HG02759 (cell line): ENCODE results near the gene PAWR.
A peak's percentile ranks its signal among the peaks of the same experiment; 100 is the strongest.

ENCODE experiments used
- ATAC-seq: cut with Tn5 transposase; IDR thresholded peaks from one replicate; pipeline ENCODE4 v1.9.1; 2021; ENCODE audit warnings: mild to moderate bottlenecking, moderate library complexity; ENCODE audit not compliant: unreplicated experiment

The PAWR gene, protein sequence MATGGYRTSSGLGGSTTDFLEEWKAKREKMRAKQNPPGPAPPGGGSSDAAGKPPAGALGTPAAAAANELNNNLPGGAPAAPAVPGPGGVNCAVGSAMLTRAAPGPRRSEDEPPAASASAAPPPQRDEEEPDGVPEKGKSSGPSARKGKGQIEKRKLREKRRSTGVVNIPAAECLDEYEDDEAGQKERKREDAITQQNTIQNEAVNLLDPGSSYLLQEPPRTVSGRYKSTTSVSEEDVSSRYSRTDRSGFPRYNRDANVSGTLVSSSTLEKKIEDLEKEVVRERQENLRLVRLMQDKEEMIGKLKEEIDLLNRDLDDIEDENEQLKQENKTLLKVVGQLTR

DNA sequence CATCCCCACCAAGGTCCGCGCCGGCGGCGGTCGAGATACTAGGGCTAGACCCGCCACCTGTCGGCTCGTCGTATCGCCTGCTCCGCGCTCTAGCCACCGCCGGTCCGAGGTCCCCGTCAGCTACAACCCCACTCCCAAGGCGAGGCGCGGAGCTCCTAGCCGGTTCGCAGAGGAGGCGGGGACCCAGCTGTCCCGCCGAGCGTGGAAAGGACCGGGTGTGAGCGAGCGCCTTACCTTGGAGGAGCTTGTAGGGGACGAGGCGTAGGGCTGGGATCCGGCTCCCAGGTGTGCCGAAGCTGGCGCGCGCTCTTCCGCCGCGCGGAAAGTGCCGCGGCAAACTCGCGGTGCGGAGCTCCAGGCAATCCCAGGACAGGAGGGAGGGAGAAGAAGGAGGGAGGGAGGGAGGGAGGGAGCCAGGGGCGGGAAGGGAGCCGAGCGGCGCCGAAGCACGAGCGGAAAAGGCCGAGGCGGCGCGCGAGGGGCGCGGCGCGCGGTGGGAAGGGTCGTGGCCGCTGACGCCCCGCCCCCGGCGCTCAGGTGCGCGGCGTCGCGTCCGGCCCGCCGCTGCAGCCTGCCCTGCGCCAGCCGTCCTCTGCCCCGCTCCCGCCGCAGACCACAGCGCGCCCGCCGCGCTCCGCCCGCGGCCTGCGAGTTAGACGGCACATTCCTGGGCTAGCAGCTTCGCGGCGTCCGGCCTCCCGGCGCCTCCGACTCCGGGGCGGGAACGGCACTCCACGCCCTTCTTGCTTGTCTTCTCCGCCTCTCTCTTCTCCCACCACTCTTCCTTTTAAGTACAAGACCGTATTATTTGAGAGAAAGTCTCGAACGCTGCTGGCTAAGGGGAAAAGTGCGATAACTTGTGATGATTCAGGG lies at the start of gene PAWR:
TSS of gene PAWR (minus strand) at position 327 of the 873 bp plus-strand sequence. CDS start 720 bp downstream, outside the sequence.
- ATAC-seq: peak; percentile 62

DNA sequence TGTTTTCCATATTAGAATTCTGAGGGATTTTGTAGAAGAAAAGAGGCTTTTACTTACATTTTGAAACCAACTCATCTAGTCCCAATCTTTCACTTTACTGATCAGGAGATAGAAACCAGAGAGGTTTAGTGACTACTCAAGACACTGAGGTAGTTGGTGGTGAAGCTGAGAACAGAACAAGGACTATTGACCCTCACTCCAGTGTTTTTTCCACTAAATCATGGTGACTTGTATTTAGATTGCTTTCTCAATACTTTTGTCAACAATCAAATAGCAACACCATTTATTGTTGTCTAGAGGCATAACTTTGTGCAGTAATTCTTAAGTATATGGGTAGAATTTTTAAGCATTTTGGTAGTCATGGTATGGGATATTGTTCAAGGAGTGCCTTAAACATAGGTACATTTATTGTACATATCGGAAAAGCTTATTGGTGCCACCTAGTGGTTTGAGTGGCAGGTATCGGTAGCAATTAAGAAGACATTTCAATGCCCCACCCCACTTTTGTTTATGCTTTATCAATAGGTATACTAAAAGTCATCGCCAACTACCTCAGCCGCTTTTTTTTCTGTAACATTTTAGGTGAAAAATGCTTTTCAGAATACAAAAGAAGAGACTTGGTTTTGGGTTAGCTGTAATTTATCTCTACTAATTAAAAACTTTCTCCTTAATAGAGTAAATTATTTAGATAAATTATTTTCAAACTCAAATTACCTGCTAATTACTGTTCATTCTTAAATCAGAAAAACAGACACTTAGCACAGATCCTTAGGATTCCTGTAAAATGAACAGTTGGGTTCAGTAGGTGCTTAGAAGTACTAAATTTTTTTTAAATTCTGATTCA lies 47.3 kb upstream of the PAWR start:
- ATAC-seq: peak; percentile 82

DNA sequence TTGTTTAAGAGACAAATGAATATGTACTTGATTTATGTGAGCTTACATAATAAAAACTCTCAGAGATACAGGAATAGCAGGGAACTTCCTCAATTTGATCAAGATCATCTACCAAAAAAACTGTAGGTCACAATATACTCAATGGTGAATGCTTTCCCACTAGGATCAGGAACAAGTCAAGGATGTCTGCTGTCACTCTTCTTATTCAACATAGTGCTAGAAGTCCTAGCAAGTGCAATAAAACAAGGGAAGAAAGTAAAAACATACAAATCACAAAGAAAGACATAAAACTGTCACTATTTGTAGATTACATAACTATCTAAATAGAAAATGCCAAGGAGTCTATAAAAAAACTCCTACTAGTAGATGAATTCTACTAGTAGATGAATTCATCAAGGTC lies 41.9 kb upstream of the PAWR start:
- no peak for ATAC-seq

DNA sequence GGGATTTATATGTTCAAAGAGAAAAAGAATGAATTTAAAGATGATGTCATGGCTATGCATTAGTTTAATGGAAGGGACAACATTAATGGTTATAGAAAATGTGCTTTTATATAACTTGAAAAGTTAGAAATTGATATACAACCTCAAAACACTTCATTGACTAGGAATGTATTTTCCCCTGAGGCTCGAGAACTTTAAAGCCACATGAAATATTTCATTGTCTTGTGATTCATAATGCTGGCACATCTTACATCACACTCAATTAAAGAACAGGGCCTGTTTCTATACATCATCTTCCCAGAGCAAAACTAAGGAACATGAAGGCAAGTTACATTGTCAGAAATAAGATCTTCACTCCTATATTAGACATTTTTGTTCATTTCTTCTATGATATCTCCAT lies 35.2 kb upstream of the PAWR start:
- no peak for ATAC-seq

DNA sequence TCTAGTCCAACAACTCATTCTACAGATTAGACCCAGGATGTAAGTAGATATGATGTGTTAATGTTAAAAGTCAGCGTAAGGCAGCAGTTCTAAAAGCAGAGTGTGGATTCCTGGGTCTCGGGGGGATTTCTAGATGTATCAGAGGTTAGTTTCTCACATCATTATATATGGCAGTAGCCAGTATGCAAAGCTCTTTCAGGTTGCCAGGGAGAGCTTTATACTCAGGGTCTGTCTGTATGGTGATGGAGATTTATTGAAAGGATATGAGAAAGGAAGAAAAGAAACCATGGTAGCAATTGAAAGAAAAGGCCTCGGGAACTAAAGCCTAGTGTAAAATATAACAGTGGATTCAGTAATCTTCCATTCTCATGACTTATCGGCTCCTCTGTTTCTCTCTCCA lies 26.2 kb upstream of the PAWR start:
- ATAC-seq: no peak

DNA sequence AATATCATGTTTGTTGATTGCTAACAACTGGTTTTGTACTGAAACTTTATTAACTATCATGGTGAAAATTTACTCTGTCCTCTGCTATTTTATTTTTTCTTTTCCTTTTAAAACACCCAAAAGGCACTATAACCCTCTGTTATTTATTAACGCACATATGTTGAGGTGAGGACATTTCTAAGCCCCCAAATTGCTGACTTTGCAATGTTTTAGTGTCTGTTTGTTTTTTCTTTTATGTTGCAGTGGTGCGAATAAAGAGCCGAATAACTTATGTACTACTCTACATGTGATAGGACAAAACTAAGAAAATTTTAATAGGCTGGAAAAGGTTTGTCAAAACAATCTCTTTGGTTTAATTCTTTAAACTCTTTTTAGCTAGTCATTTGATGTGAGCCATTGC lies 24.5 kb upstream of the PAWR start:
- ATAC-seq: no peak

DNA sequence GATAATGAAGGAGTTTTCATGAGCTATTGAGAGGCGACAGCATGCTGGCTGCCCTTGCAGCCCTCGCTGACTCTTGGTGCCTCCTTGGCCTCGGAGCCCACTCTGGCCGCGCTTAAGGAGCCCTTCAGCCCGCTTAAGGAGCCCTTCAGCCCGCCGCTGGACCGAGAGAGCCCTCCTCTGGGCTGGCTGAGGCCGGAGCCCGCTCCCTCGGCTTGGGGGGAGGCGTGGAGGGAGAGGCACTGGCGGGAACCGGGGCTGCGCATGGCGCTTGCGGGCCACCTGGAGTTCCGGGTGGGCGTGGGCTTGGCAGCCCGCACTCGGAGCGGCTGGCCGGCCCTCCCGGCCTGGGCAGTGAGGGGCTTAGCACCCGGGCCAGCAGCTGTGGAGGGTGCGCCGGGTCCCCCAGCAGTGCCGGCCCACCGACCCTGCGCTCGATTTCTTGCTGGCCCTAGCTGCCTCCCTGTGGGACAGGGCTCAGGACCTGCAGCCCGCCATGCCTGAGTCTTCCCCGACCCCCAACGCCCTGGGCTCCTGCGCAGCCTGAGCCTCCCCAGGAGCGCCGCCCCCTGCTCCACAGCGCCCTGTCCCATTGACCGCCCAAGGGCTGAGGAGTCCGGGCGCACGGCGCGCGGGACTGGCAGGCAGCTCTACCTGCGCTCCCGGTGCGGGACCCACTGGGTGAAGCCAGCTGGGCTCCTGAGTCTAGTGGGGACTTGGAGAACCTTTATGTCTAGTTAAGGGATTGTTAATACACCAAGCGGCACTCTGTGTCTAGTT lies 20.1 kb upstream of the PAWR start:
- no peak for ATAC-seq

DNA sequence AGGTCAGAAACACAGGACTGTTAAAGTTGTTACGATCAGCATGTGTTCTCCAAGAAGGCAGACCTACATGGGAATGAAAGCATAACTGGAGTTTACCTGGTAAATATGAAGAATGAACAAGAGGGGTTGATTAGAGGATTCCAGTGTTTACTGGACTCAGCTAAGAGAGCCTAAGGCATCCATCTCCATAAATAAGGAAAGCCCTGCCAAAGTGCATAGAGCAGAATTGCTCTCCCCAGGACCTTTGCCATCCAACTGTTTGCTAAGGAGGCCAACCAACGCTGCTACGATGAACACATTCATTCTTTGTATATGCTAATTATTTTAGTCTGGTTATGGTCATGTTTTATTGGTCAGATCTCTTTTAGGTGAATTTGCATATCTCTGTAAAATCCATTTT lies 17.1 kb upstream of the PAWR start:
- no peak for ATAC-seq

DNA sequence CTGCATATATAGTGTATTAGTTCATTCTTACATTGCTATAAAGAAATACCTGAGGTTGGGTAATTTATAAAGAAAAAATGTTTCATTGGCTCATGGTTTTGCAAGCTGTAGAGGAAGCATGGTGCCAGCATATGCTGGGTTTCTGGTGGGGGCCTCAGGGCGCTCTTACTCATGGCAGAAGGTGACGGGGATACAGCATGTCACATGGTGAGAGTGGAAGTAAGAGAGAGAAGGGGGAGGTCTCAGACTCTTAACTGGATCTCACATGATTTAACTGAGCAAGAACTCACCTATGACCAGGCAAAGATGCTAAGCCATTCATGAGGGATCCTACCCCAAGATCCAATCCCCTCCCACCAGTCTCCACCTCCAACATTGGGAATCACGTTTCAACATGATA lies 15.9 kb upstream of the PAWR start:
- ATAC-seq: no peak

DNA sequence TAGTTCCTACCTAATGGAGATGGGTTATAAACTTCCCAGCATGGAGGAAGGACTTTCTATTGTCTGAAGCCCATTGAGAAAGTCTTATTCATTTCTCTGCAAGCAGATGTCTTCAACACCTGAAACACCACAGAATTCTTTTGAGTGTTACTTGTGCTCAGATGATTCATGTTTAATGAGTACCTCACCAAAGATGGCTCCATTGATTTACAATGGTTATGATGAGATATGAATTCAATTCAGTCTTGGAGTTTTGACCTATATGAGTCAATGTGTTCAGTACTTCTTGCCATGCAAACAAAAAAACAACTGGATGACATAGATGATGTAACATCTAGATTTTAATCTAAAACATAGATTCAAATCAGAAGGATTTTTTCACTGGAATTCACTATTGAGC lies 15.4 kb upstream of the PAWR start:
- ATAC-seq: no peak

DNA sequence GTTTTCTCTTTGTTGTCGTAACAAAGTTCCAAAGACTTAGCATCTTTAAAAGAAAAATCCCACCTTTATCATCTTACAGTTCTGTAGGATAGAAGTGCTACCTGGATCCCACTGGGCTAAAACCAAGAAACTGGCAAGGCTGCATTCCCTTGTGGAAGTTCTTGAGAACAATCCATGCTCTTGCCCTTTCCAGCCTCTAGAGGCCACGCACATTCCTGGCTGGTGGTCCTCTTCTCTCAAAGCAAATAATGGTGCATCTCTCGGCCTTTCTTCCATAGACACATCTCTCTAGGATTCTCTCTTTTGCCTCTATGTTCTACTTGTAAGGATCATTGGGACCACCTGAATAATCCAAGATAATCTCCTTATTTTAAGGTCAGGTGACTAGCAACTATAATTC lies 8.2 kb upstream of the PAWR start:
- ATAC-seq: no peak

DNA sequence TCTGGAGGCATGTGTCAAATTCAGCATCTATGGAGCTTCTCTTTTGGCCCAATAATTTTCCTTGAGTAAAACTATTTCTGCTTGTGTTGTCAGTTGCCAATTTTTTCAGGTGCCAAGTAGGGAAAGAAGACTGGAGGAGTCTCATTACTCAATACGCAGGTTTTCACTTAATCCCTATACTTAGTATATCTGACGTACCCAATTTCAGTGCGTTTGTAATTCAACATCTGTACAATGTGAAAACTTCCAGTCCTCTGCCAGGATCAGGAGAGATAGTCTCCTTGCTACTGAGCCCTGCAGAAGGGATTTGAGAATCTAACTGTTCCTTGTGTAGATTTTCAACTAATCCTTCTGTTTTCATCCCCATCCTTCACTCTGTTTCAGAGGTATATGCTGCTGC lies 5.7 kb upstream of the PAWR start:
- no peak for ATAC-seq

DNA sequence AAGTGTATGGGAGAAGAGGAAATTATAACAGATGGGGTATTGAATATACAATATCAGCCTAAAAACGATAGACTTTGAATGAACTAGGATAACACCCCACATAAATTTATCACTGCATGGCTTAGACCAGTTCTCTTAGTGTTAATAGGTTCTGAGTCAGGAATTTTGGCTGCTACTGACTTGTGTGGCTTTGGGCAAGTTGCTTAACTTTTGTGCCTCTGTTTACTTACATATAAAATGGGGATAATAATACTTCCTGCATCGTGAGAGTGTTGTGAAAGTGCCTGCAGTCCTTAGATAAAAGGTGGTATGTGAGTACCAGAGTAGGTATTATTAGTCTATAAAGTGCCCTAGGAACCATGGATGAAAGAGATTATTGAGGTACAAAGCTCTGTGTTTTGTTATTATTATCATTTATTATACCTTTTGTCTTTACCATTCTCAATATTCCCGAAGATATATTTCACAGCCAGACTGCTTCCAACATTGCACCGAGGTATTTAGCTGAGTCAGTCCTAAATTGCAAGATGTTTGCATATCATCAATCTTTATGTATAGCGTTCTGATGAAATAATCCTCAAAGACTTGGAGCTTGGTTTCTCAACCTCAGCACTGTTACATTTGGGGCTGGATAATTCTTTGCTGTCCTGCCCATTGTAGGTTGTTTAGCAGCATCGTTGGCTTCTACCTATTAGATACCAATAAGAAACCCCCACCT lies 2.3 kb upstream of the PAWR start:
- no peak for ATAC-seq

DNA sequence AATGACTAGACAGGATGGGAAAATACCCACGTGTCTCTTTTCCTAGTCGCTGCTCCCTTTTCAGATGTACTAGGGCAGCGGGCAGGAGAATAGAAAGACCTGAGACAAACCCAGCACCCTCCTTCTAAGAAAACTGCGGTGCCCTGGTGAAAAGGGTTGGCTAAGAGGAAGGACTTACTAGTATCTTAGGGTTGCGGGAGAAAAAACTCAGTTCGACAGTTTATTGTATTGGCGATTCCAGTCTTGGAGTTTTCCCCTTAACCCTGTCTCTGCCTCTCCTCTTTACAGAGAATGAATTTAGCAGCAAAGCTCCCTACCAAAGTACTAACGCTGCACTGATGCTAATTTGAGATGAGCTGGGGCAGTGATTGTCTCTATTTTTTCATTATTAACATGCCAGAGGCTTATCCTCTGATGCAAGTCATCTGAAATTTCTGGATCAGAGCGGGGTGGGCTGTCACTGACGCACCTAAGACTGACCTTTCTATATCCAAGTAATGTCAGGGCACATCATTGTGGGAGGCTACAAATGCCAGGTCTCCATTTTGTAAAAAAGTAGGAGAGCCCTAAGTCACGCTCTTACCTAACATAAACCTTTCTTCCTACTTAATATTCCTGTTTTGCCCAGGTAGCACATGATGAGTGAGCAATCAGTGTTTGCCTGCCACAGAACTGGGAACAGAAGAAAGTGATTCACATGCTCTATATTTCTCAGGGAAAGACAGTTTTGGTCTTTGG lies 916 bp upstream of the PAWR start:
- no peak for ATAC-seq

DNA sequence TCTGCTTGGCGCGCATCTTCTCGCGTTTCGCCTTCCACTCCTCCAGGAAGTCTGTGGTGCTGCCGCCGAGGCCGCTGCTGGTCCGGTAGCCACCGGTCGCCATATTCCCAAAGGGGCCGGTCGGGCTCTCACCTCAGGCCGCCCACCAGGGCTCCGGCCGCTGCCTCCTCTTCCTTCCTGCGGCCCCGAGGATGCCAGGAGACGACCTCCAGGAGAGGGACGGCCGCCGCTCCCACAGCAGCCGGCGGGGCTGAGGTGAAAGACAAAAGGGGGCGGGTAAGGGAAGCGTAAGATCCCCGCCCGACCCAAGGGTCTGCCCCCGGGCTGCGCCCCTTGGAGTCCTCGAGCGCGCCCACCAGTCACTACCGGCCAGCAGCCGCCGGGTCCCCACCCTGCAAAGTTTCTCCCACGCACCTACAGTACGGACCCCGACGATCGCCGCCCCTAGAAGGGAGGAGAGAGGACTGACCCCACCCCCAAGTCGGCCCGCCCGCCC lies 574 bp downstream of the PAWR start:
- peak; percentile 31 for ATAC-seq

DNA sequence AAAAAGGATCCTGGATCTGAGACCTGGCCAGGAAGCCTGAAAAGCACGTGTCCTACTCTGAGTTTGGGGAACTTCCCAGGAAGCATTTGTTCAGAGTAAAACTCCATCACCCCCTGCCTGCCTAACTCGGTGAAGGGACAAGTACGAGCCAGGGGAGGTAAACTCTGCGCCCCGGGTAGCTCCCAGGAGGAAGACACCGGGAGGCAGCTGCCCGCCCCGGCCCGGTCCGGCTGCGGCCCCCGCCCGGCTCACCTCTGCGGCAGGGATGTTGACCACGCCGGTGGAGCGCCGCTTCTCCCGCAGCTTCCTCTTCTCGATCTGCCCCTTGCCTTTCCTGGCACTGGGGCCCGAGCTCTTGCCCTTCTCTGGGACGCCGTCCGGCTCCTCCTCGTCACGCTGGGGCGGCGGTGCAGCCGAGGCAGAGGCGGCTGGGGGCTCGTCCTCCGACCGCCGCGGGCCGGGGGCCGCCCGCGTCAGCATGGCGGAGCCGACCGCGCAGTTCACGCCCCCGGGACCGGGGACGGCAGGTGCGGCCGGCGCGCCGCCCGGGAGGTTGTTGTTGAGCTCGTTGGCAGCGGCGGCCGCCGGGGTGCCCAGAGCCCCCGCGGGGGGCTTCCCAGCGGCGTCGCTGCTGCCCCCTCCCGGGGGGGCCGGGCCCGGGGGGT lies 1.2 kb downstream of the PAWR start:
- ATAC-seq: peak; percentile 26

DNA sequence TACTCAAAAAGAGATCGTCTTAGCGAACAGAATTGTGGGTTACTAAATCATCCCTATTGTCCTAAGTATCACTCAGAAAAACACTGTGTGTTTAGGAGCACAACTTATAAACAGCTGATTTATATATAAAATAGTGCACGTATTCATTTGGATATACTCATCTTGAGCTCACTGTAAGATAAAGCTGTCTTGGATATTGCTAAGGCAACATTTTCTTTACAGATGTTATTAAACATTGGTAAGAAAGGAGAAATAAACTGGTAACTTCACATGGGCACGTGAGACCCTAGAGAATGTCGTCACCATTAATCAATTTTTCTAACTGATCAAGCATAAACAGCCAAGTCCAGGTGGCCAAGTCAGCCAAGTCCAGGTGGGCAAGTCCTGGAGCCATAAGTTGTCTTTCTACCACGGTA lies 1.7 kb downstream of the PAWR start:
- ATAC-seq: no peak

DNA sequence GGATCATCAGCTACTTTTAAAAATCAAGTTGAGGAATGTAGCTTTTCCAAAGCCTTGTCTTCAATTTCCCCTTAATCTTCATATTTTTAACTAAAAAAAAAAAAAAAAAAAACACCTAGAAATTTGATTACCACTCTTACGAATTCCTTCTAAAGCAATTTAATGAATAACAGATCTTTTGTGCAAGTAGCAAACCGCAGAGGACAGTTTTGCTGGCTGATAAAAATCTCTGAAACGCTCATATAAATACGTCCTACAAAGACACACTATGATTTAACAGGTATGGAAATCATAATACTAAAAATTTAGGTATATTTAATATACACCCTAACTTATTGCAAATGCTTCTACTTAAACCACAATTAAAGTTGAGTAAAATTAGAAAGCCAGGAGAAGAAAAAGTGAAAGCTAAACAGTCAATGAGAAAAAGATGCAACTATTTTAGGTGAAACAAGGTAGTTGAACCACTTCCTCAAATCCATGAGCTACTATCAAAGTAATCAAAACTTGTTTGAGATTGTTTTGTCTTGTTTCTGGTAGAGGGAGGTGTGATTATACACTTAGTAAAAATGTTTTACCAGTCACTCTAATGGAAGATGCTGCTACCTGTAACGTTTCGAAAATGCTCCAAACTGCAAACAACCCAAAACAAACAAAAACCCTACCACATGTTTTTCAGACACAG lies 2.2 kb downstream of the PAWR start:
- ATAC-seq: no peak
